Stimulated activated CD8-positive, alpha-beta memory T cell treated with anti-CD3 and anti-CD28 coated beads, Interleukin-12 subunit alpha, Interleukin-12 subunit beta, amount 100 ng/mL, for 4 hours (primary cell): ENCODE results near the gene KRTAP5-9.
"Not testable (repeated sequence)": the region's sequence is repeated elsewhere in the genome, so short reads cannot be mapped to it uniquely, and the experiment has no call there.

Experiments used
- DNase-seq: peaks from one replicate; pipeline ENCODE4 v3.0.0-alpha.2; 2020; ENCODE audit warnings: low read depth

KRTAP5-9 gene

DNA sequence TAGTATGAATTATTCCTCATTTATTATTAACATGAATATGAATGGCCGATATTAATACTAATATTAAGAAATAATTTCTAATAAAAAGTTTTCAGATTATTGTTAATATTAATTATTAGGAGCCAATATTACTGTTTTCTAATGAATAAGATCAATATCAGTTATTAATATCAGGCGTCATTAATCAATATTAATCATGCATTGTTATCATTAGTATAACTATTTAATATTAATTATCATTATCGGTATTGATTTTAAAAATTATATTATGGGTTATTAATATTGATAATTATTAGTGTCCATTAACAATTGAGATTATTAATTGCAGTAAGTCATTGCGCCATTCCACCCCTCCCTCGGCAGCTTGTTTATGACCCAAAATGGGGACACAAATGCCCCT, 37.5 kb downstream of the KRTAP5-9 start:
- DNase-seq = not testable (repeated sequence)

DNA sequence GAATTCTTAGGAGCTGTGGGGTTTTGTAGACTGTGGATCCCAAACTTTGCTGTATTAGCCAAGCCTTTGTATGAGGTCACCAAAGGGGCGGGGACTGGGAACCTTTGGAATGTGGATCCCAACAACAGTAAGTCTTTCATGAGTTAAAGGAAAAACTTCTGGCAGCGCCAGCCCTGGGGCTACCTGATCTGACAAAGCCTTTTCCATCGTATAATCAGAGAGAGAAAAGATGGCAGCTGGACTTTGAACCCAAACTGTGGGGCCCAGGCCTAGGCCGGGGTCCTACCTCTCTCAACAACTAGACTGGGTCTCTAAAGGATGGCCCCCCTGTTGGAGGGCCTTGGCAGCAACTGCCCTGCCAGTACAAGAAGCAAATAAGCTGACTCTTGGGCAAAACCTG, 40.1 kb downstream of the KRTAP5-9 start:
- DNase-seq = not testable (repeated sequence)

DNA sequence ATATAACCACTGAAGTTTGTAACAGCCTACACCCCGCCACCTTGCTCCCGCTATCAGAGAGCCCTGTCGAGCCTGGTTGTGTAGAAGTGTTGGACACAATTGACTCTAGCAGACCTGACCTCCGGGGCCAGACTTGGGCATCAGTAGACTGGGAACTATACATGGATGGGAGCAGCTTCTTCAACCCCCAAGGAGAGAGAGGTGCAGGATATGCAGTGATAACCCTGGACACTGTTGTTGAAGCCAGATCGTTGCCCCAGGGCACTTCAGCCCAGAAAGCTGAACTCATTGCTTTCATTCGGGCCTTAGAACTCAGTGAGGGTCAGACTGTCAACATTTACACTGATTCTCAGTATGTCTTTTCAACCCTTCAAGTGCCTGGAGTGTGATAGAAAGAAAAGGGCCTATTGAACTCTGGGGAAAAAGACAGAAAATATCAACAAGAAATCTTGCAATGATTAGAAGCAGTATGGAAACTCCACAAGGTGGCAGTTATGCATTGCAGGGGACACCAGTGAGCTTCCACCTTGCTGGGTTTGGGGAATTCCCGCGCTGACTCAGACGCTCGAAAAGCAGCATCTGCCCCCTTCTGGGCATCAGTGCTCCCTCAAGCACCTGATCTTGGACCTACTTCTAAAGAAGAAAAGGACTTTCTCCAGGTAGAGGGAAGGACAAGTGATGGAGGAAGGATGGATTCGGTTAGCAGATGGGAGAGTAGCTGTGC, 40.8 kb downstream of the KRTAP5-9 start:
- not testable (repeated sequence) for DNase-seq

DNA sequence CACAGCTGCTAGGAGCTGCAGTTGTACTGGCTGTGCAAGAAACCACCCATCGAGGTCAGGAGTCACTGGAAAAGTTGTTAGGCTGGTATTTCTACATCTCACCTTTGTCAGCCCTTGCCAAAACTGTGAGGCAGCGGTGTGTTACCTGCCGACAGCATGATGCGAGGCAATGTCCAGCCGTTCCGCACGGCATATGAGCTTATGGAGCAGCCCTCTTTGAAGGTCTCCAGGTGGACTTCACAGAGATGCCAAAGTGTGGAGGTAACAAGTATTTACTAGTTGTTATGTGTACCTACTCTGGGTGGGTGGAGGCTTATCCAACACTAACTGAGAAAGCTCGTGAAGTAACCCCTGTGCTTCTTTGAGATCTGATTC, 41.3 kb downstream of the KRTAP5-9 start:
- DNase-seq = not testable (repeated sequence)
